NCI-H2029 treated with DMSO at 0.1 percent for 48 hours (cell line): ENCODE measurements around the gene THAP3.

Experiments used
- DNase-seq: peaks from one replicate; lab custom pipeline; 2025; lab: John Stamatoyannopoulos, UW

Gene THAP3

GRCh38 chr1:6612641-6613360, 11.9 kb upstream of the THAP3 start:
- no peak for DNase-seq

GRCh38 chr1:6613361-6614018, 11.2 kb upstream of the THAP3 start, which contains the start of gene PHF13:
Gene PHF13, plus strand, starts transcription at chr1:6613731. Its CDS starts 336 bp downstream, at chr1:6614067.
- peak; percentile 92 for DNase-seq

DNA sequence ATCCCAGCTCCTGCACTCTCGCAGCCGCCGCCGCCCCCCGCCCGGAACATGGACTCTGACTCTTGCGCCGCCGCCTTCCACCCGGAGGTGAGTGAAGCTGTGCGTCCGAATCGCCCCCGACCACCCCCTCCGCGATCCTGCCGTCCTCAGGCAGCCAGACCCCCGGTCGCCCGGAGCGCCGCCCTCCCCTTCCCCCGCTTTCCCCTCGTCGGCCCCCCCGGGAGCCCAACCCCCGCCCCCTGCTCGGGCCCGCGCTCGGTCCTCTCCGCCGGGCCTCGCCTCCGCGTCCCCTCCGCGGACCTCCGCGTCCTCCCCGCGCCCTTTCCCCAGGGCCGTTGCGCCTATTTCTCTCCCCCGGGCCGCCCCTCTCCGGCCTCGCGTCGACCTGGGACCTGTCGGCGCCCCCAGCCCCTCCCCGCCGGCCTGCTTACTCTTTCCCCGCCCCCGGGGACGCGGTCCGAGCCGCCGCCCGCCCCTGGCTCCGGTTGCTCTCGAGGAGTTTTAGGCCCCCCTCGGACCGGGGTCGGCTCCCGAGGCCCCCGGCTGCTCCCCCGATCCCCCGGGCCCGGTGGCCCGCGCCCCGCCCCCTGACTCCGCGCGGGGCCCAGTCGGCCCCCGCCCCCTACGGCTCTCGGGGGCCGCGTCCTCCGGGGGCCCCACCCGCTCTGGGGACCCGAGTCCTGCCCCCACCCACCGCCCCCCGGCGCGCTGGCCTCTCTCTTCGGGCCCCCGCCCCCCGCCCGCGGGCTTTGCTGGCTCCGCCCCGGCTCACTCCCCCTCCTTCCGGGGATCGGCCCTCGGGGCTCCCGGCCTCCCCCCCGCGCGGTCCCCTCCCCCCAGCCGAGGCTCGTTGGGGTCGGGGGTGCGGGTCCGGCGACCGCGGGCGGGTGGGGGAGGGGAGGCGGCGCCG, 10.4 kb upstream of the THAP3 start:
- no peak for DNase-seq

GRCh38 chr1:6614929-6615785, 9.5 kb upstream of the THAP3 start:
- DNase-seq, result no peak

GRCh38 chr1:6619045-6619444, 5.6 kb upstream of the THAP3 start:
- DNase-seq, result no peak

- DNase-seq, result no peak
Measured at GRCh38 chr1:6621429-6622391, 3.0 kb upstream of the THAP3 start.

DNA sequence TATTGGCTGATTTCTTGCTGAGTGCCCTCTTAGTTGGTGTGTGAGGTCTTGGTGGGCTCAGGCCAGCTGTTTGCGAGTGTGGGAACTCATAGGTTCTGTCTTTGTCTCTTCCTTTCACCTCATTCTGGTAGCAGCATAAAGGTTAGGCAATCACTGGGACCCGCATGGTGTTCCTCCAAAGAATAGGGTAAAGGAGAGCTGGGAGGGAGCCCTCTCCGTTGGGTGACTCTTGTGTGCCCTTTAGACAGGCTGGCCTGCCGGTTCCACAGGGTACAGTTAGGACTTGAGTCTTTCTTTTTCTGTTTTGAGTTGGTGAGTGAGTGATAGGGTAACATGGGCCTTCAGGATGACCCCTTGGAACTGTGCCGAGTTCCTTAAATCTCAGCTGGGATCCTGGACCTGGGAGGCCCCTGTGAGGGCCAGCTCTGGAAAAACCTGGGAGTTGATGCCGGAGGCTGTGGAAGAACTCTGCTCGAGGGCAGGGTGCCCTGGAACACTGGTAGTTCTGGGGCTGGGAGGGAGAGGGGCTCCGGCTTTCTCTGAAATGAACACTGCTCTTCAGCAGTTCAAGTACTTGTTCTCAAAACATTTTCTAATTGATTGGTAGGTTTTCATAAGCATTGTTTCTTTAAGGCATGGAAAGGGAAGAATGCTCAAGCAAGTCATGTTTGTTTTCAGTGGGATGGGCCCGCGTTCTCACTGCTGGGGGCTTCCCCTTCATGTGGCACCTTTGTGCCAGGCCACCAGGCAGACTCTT, 2.1 kb upstream of the THAP3 start:
- DNase-seq, result no peak

DNA sequence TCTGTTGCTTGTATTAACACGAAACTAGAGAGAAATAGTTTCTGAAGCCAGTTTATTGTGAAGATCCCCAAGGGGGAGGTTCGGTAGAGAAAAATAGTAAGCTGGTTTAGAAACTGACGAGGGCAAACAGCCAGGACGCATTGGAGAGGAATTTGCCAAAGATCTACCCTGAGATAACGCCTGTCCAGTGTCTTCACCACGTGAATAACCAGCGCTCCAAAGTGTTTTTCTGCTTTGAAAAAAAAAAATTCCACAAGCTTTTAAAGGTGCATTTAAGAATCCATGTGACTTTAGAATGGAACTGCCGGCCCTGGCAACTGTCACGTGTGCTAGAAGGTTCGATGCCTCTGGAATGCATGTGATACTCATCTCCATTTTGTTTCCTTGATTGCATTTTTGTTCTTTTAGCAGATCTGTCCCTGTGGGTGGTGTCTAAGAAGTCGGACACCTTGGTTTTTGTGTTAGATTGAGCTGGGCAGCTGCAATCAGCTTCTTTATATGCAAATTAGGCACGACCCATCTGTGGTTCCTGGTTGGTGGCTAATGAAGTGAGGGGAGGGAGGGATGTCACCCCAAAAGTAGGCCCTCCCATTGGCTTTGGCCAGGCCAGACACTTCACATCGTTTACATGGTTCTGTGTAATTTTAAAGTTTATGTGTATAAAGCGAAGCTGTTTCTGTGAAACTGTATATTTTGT, 1.3 kb upstream of the THAP3 start:
- DNase-seq, result no peak

DNA sequence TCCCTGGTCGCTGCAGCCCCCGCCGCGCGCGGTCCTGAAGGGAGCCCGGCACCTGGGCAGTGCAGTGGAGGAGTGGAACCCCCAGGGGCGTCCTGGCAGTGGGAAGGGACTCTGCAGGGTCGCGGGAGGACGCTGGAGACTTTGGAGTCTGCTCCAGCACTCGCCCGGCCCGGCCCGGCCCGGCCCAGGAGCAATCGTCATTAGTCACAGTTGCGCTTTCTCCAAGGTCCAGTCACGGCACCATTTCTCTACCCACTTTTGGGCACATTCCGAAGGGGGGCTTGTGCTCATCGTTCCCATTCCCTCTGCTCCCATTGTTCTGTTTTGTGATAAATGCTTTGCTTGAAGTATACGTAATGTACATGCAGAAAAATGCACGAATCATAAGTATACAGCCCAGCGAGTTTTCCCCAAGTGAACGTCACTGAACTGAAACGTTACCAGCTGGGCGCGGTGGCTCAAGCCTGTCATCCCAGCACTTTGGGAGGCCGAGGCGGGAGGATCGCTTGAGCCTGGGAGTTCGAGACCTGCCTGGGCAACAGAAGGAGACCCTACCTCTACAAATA, 999 bp downstream of the THAP3 start:
- no peak for DNase-seq

DNA sequence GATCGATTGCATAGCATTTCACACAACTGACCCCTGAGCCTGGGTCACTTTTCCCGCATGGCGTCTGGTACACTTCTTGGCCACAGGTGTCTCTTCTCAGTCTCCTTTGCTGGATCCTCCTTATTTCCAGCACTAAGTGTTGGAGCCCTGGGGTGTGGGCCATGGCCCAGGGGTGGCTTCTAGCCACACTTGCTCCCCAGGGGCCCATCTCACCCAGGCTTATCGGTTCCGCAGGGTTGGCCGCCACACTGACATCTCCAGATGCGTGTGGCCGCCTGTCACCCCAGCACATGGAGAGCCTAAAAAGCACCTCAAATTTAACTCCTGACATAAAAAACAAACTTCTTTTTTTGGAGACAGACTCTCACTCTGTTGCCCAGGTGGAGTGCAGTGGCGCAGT, 2.4 kb downstream of the THAP3 start:
- no peak for DNase-seq

DNA sequence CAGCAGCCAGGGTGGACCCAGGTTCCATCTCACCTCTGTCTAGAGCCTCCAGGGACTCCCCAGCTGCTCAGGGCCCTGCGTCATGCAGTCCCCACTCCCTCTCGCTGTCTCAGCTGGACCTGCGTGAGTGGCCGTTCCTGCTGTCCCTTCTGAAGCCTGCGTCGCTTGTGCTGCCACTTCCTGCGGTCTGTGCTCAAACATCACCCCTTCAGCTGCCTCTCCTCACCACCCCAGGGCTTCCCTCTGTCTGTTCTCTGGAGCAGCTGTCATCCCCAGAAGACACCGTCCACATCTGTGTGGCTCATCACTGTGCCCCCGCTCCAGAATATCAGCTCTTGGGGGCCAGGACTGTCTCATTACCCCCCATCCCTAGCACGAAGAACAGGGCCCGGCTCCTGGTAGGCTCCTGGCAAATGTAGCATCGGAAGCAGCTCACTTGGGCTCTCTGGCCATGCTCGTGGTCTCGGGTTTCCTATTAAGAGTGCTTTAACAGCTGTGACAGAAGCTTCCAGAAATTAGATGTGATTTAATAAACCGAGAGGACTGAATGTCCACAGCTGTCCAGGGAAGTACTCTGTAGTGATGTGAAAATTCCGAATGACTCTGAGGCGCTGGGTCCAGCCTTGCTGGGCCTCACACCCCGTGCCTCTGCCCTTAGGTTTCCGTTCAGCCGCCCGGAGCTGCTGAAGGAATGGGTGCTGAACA, 3.3 kb downstream of the THAP3 start:
- no peak for DNase-seq

- no peak for DNase-seq
Measured at GRCh38 chr1:6628971-6629479, 4.4 kb downstream of the THAP3 start.

GRCh38 chr1:6630027-6630426, 5.4 kb downstream of the THAP3 start:
- no peak for DNase-seq

- no peak for DNase-seq
Measured at GRCh38 chr1:6631058-6631457, 6.4 kb downstream of the THAP3 start.

- no peak for DNase-seq
Measured at GRCh38 chr1:6632588-6633514, 8.2 kb downstream of the THAP3 start.

GRCh38 chr1:6634371-6635052, 9.8 kb downstream of the THAP3 start:
- no peak for DNase-seq
